Measurements from ENCODE around the gene FAIM2.

The FAIM2 gene

DNA sequence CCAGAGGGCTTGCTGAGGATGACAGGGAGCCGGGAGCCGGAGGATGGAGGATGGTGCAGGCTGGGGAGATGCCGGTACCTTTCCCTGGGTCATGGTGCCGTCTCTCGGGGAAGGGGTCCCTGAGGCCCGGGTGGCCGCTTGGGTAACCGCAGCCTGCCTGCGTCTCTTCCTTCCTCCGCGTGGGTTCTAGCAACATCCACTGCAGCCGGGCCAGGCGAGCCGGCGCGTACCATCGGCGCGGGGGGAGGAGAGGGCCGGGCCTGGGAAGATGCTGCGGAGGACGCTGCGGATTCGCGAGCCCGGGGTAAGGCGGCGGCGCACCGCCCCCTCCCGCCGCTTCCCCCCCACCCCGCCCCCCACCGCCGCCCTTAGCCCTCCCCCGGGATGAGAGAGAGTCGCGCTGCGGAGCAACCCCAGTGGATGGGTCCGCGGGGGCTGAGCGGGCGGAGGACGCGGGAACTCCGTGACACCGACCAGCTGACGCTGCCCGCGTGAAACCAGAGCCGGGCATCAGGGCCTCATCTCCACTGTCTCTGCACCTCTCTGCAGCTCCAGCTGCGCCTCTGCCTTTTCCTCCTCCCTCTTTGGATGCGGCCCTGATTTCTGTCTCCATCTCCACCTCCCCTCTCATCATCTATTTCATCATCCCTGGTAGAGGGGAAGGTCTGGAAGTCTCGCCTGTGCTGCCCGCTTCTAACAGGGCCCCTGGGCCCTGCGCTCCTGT lies at the start of gene FAIM2:
FAIM2 (minus strand) TSS at position 201 of the 724 bp plus-strand sequence; CDS start at position 93, 108 bp downstream.
- peak within 1 kb of the TSS; percentile 84 to 87 for H3K4me3 Mint-ChIP-seq

GRCh38 chr12:49953151-49953550 lies 49.5 kb upstream of the FAIM2 start:
- Mint-ChIP-seq H3K4me1 (no peaks in the 10 kb centered on the region), H3K4me3 (no peak overlapping the region), H3K27ac (no peak overlapping the region), H3K27me3 (peaks cover 89% of the 10 kb centered on the region), H3K9me3 (no peaks in the 10 kb centered on the region)
- DNase-seq, result no peak
- no peak for ATAC-seq

More for the DNA sequence above, at the start of gene FAIM2:
- no peaks in the 10 kb centered on the region for H3K9me3 Mint-ChIP-seq
- ATAC-seq (peak; percentile 84), DNase-seq (peak; percentile 40 to 66)
- H3K27me3 Mint-ChIP-seq, result peaks cover 27% of the 10 kb centered on the region
- peak within 1 kb of the TSS; percentile 86 to 95 for H3K27ac Mint-ChIP-seq
- H3K4me1 Mint-ChIP-seq, result peaks cover 18% of the 10 kb centered on the region

DNA sequence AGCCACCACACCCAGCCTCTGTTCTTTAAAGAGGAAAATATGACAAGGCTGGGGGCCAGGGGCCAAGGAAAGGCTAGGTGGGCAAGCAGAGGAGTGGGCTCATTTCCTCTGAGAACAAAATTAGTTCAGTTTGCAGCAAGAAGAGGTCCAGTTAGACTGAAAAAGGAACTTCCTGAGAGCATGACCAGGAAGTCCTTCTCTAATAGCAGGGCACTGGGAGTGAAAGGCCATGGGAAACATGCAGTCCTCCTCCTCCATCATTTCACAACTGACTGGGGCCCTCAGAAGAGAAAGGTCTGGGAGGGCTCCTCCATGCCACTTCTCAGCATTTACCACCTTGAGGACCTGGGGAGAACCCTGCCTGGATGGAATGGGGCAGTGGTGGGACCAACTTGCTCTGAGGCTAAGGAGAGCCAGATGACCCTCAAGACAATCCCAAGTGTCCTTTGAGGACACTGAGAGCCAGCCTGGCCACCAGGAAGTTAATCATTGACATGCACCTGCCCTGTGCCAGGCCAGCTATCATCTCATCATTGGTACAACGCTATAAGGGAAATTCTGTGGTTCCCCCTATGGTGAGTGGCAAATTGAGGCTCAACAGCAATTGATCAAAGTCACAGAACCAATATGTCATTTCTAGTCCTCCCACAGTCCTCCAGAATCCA lies 48.8 kb upstream of the FAIM2 start:
- H3K27me3 Mint-ChIP-seq, result peaks cover 83% of the 10 kb centered on the region
- H3K4me1 Mint-ChIP-seq, result no peaks in the 10 kb centered on the region
- no peak overlapping the region for H3K4me3 Mint-ChIP-seq
- ATAC-seq (no peak), DNase-seq (no peak)
- no peaks in the 10 kb centered on the region for H3K9me3 Mint-ChIP-seq
- H3K27ac Mint-ChIP-seq, result peak overlapping the region in 1 of 2 donors; percentile 64

DNA sequence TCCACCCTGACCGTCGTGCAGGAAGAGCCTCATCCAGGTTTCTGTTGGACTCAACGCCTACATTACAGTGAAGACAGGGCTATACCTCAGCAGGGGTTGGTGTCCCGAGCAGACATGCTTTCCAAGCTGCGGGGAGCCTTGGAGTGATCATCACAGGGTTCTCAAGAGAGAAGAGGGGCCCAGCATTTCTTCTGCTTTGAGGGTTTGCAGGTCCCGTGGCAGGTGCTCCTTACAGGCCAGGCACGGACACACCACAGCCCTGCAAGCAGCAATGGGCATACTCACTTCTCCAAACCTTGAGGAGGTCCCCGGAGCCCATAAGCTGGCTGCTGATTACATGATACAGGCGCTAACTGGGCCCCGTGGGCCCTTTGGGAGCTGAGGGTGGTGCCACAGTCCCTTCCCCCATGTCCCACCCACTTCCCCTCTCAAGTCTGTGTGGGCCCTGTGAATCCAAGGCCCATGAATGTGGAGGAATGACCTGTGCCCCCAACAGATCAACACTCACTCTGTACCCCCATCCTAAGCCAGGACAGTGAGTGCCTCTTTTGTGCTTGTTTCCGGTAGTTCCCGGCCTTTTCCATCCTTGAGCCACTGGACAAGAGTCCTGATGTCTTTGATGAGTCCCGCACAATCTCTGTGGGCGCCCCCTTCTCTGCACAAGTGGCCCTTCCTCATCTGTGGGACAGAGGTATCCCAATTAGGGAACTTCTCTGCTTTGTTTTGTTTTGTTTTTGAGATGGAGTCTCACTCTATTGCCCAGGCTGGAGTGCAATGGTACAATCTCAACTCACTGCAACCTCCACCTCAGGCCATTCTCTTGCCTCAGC lies 47.9 kb upstream of the FAIM2 start:
- Mint-ChIP-seq H3K4me3 (no peak overlapping the region), H3K27me3 (peaks cover 74% of the 10 kb centered on the region), H3K27ac (no peak overlapping the region), H3K9me3 (no peaks in the 10 kb centered on the region), H3K4me1 (no peaks in the 10 kb centered on the region)
- DNase-seq (no peak), ATAC-seq (no peak)

DNA sequence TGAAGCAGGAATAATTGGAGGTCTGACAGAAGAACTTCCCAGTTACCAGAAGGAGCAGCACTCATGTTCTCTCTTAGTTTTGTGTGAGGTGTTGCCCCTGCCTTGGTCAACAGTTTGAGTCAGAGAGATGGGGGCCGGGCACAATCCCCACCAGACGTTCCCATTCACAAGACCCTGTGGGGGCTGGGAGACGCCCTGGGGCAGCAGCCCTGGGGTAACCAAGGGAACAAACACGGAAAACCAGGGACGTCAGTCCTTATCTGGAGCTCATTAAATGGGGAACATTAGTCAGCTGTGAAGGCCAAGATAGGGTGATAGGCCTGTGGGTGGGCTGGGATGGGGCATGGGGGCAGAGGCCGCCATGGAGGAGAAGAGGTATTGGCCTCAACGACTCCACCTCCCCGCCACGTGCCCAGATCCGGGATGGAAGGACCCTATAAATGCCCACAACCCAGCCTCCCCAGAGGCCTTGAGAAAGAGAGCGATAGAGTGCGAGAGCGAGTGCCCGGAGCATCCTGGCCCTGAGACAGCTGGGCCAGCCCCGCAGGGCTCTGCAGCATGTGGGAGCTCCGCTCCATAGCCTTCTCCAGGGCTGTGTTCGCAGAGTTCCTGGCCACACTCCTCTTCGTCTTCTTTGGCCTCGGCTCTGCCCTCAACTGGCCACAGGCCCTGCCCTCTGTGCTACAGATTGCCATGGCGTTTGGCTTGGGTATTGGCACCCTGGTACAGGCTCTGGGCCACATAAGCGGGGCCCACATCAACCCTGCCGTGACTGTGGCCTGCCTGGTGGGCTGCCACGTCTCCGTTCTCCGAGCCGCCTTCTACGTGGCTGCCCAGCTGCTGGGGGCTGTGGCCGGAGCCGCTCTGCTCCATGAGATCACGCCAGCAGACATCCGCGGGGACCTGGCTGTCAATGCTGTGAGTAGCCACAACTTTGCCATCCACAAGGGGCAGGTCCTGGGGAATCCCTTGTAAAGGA lies 46.9 kb upstream of the FAIM2 start, which contains the start of gene AQP2:
AQP2 (plus strand) TSS at position 465 of the 979 bp plus-strand sequence; CDS start at position 559, 94 bp downstream.
- H3K27ac Mint-ChIP-seq, result no peak within 1 kb of the TSS
- no peaks in the 10 kb centered on the region for H3K9me3 Mint-ChIP-seq
- peaks cover 10% of the 10 kb centered on the region for H3K4me1 Mint-ChIP-seq
- no peak for ATAC-seq
- H3K4me3 Mint-ChIP-seq, result no peak within 1 kb of the TSS
- H3K27me3 Mint-ChIP-seq, result peaks cover 63% of the 10 kb centered on the region
- DNase-seq, result no peak

DNA sequence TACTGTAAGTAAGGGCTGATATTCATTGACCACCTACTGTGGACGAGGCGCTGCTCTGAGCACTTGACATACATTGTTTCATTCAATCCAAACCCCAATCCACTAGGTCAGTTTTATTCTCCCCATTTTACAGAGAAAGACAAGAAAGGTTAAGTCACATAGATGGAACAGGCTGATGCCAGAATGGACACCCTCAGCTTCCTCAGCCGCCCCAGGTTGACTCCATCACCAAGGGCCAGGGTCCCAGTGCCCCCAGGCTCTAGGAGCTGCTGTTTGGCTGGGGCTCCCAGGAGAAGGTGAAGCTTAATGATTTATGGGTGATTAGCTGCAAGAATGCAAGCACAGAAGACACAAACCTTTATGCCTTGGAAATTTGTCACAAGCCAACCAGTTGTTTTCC lies 46.2 kb upstream of the FAIM2 start:
- H3K9me3 Mint-ChIP-seq, result no peaks in the 10 kb centered on the region
- no peak overlapping the region for H3K4me3 Mint-ChIP-seq
- H3K27ac Mint-ChIP-seq, result no peak overlapping the region
- ATAC-seq (no peak), DNase-seq (no peak)
- H3K4me1 Mint-ChIP-seq, result peaks cover 17% of the 10 kb centered on the region
- H3K27me3 Mint-ChIP-seq, result peaks cover 56% of the 10 kb centered on the region

- H3K4me3 Mint-ChIP-seq, result no peak overlapping the region
- no peak for DNase-seq
- H3K27me3 Mint-ChIP-seq, result peaks cover 49% of the 10 kb centered on the region
- H3K27ac Mint-ChIP-seq, result no peak overlapping the region
- H3K4me1 Mint-ChIP-seq, result peaks cover 22% of the 10 kb centered on the region
- H3K9me3 Mint-ChIP-seq, result no peaks in the 10 kb centered on the region
- no peak for ATAC-seq
Observed at GRCh38 chr12:49948866-49949845, 45.5 kb upstream of the FAIM2 start.

DNA sequence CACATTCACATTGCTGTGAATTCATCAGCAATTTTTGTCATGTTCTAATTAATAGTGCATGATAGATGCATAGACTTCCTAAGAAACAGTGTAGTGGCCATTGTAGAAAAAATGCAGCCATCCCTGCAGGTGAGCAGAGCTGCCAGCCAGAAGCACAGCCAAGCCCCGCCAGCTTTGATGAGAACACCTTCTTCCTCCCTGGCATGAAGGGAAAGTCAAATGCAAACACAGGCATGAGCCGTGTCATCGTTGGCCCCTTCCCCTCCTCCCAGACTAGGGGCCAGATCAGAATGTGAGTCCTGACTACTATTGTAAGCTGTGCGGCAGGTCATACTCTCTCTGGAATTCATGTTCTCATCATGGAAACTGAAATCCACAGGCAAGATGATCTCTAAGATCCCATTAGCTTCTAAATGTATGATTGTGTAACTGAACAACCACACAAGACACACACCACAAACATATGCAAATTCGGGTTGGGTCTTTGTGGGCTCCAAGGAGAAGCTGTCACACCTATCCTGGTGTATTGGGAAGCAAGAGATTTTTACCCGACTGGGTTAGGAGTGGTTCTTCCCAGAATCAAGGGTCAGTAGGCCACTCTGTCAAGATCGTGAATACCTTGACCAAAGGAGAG lies 44.0 kb upstream of the FAIM2 start:
- peaks cover 35% of the 10 kb centered on the region for H3K27me3 Mint-ChIP-seq
- H3K4me1 Mint-ChIP-seq, result peaks cover 22% of the 10 kb centered on the region
- H3K4me3 Mint-ChIP-seq, result no peak overlapping the region
- no peak for DNase-seq
- no peaks in the 10 kb centered on the region for H3K9me3 Mint-ChIP-seq
- ATAC-seq, result no peak
- peak overlapping the region in 1 of 2 donors; percentile 64 for H3K27ac Mint-ChIP-seq

DNA sequence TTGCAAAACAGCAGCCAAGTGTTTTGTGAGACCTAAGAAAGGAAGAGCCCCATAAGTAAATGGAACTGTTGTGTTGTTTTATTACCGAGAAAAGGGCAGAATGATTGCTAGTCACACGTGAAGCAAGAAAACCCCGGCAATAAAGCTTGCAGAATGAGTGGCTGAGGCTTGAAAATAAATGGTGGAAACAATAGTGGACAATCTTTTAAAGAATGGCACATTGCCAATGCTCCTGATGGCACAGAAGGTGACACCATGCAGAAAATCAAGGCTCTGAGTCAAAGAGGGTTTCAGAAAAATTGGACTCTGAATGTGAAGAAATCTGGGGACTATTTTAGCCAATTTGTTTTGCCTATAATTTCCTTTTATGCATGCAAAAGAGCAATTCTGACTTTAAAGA lies 42.8 kb upstream of the FAIM2 start:
- no peak overlapping the region for H3K4me3 Mint-ChIP-seq

DNA sequence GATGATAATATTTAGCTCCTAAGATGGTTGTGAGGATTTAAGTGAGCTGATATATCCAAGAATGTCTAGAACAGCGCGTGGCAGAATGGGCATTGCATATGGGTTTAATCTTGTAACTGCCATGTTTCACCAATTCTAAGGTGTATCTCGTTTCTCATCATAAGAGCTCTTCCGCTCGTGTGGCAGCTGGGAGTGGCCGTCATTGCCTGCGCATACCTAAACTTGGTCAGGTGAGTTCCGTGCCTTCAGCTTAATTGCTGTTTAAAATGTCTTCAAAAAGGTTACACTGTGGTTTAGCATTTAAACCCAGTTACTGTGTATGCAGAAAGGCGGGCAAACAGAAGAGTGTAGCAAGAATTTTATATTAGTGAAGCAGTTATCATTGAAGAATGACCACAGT lies 42.4 kb upstream of the FAIM2 start:
- ATAC-seq, result no peak
- Mint-ChIP-seq H3K4me3 (peak overlapping the region in 1 of 2 donors; percentile 89), H3K4me1 (peaks cover 22% of the 10 kb centered on the region), H3K27ac (peak overlapping the region in 1 of 2 donors; percentile 97), H3K27me3 (peaks cover 27% of the 10 kb centered on the region), H3K9me3 (no peaks in the 10 kb centered on the region)
- no peak for DNase-seq

More for the DNA sequence above, 42.8 kb upstream of the FAIM2 start:
- DNase-seq (no peak), ATAC-seq (no peak)
- Mint-ChIP-seq H3K27ac (no peak overlapping the region), H3K27me3 (peaks cover 28% of the 10 kb centered on the region), H3K9me3 (no peaks in the 10 kb centered on the region), H3K4me1 (peaks cover 22% of the 10 kb centered on the region)

DNA sequence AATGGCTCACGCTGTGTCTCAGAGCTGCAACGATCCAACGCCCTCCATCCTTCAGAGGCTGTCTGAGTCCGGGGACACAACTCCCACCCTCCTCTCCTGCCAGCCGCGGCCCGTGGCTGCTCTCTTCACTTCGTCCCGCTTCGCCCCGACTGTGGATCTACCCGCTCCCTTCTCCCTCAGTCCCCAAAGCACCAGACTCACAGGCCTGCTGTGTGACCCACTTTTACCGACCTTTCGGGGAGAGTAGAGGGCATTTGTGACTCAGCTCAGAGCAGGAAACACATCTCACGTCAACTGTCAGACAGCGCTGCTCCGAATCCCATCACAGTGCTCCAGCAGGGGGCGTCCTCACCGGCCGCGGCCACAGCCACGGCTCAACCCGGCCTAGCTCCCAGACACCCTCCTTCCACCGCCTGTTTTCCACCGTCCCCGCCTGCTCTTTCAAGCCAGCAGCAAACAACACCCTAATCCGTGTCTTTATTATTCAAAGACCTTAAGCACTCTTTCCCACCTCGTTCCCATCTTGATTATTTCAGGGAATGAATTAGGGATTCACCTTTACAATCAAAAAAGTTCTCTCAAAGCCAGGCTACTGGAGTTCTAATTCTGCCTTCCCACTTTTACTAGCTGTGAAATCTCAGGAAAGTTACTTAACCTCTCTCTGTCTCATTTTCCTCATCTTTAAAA lies 41.8 kb upstream of the FAIM2 start:
- H3K27ac Mint-ChIP-seq, result peak overlapping the region; percentile 96 to 97
- DNase-seq (peak; percentile 87 to 91), ATAC-seq (peak; percentile 99)
- peaks cover 22% of the 10 kb centered on the region for H3K4me1 Mint-ChIP-seq
- H3K9me3 Mint-ChIP-seq, result no peaks in the 10 kb centered on the region
- H3K27me3 Mint-ChIP-seq, result peaks cover 22% of the 10 kb centered on the region
- H3K4me3 Mint-ChIP-seq, result peak overlapping the region; percentile 89 to 90

DNA sequence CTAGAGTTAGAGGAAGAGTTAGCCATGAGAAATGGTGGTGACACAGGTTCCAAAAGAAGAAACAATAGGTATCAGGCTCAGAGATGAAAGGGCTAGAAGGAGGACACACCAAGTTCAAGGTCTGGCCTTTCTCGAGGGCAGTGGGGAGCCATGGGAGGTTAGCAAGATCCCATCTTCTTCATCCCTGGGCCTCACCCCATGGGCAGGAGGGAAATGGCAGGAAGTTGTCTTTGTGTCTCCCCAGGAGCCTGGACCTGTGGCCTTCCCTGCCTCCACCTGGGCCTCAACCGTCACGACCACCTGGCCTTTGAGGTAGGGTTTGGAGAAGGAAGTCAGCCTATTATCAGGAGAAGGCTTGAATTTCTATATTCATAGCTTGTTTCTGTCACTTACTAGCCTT lies 41.0 kb upstream of the FAIM2 start:
- ATAC-seq (no peak), DNase-seq (no peak)
- no peak overlapping the region for H3K4me3 Mint-ChIP-seq

DNA sequence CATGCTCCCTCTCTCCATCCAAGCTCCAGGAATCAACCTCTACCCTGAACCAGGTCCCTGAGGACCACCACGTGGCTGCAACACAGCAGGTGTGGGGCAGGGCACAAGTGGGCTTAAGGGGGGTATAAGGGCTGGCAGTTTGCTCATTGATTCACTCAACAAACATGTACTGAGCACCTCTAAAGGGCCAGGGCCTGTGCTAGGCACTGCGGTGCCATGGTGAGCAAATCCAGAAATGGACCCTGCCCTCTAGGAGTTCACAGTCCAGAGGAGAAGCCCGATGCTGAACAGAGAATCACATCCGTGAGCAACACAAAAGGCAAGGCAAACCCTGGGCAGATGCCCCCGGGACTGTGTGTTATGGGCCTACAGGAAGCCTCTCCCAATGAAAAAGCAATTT lies 40.3 kb upstream of the FAIM2 start:
- no peaks in the 10 kb centered on the region for H3K9me3 Mint-ChIP-seq
- H3K27me3 Mint-ChIP-seq, result peaks cover 8% of the 10 kb centered on the region
- peaks cover 22% of the 10 kb centered on the region for H3K4me1 Mint-ChIP-seq
- ATAC-seq, result no peak
- no peak overlapping the region for H3K27ac Mint-ChIP-seq
- no peak for DNase-seq
- H3K4me3 Mint-ChIP-seq, result no peak overlapping the region

More for the DNA sequence above, 41.0 kb upstream of the FAIM2 start:
- peaks cover 13% of the 10 kb centered on the region for H3K27me3 Mint-ChIP-seq
- no peak overlapping the region for H3K27ac Mint-ChIP-seq
- H3K9me3 Mint-ChIP-seq, result no peaks in the 10 kb centered on the region
- H3K4me1 Mint-ChIP-seq, result peaks cover 22% of the 10 kb centered on the region
